ENCODE data around the gene MIER2.

MIER2 gene

GRCh38 chr19:378706-379105, 34.1 kb upstream of the MIER2 start:
- no peak for DNase-seq (ENCODE audit: low read depth in 3 of 3, low spot score in 1 of 3)

DNA sequence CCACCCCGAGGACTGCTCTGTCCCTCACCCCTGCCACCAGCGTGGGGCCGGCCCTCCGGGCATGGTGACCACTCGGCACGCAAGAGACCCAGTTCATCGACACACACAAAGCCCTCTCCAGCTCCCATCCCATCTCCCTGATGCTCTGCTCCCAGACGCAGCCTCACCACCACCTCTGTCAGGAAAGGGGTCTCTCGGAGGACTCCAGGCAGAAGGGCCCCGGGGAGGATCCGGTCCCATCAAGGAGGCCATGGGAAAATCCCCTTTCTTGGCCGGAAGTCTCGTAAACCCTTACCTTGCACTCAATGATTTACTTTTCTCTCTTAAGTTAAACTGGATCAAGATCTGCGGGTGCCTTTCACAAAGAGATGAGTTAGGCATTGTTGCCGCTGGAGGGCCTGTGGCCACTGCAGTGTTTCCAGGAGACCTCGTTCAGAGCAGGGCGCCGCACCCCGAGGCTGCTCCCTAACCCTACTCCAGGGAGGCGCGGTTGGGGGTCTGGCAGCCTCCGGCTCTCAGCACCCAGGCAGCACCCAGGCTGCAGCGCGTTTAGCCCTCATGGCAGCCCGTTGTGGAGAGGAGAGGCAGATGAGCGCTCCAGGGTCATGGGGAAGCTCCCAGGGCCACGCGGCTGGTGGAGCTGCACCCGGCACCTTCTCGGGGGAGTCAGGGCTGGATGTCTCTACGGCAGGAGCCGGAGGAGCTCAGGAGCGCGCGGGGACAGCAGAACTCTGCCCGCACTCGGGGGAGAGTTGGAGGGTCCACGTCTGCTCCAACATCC, 33.4 kb upstream of the MIER2 start:
- DNase-seq (ENCODE audit: low read depth in 3 of 3, low spot score in 1 of 3) = no peak

DNA sequence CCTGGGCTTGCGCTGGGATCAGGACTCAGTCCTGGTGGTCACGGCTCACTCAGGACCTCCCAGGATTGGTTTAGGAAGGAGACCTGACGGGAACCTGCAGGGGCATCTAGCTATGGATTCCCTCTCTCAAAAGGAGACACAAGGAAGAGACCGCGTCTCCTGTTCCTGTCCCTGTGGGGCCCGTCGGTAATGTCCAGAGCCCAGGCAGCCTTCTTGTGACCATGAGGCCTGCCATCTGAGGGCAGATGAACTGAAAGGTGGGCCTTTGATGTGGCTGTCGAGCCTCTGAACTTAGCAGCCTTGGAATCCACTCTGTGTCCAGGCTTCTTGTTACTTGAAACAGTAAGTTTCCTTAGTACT, 31.5 kb upstream of the MIER2 start:
- DNase-seq (ENCODE audit: low read depth in 3 of 3, low spot score in 1 of 3) = no peak

GRCh38 chr19:375395-376110, 31.0 kb upstream of the MIER2 start:
- no peak for DNase-seq (ENCODE audit: low read depth in 3 of 3, low spot score in 1 of 3)

DNA sequence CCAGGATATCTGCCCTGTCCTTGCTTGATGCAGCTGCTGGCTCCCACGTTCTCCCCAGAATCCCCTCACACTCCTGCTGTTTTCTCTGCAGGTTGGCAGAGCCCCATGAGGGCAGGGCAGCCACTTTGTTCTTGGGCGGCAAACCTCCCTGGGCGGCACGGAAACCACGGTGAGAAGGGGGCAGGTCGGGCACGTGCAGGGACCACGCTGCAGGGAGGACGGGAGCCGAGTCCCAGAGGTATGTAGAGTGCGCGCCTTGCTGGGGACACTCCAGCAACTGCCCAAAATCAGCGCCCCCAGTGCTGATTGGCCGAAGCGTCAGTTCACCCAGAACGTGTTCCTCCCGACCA, 30.3 kb upstream of the MIER2 start:
- no peak for DNase-seq (ENCODE audit: low read depth in 3 of 3, low spot score in 1 of 3)

GRCh38 chr19:374183-374885, 29.7 kb upstream of the MIER2 start:
- no peak for DNase-seq (ENCODE audit: low read depth in 3 of 3, low spot score in 1 of 3)

- DNase-seq (ENCODE audit: low read depth in 3 of 3, low spot score in 1 of 3) = no peak
Observed at GRCh38 chr19:373391-374182, 29.0 kb upstream of the MIER2 start.

DNA sequence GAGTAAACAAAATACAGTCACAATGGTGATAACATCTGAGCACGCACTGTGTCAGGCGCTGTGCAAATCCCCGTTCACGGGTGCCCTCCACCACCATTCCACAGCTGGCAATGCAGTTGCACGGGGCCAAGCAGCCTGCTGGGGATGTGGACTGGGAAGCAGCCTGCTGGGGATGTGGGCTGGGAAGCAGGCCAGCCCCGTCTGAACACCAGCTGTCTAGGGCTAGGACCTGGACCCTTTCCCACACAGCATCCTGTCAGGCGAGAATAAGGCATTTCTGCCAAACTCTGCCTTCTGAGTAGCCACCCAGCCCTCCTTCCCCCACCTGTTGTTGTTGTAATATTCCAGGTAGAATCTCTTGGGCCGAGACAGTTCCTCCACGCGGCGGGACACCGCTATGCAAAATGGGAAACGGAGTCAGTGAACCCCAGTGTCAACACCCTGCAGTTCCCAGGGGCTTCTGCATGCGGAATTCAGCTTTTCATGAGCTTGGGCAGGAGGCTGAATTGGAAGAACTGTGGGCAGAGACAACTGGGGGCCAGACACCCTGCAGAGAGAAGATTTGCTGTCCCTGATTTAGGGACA, 27.8 kb upstream of the MIER2 start:
- no peak for DNase-seq (ENCODE audit: low read depth in 3 of 3, low spot score in 1 of 3)

DNA sequence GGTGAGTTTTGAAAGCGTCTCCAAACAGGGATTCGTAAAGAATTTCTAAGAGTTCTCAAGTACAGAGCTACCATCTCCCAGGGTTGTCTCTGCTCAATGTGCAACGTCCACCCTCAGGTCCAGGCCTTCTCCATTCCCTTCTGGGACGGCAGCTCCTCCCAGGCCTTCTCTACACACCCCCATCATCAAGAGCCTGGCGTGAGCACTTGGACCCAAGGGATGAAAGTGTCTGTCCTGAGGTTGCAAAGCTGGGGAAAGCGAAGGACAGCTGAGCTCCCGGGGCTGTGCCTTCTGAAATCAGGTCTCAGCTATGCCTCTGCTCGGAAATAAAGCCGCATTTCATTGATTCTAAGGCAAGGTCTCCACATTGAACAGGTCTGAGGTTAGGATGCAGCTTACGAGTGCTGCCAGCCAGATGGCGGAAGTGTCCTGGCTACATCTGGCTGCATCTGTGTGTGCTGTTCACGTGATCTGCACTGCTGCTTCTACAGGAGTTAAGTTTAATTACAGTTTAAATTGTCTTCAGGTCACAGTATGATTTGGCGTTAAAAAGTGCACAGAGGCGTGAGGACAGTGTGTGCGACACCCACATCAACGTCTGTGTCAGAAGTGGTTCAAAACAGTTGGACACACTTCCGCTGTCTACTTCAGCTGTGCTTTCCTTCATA, 27.0 kb upstream of the MIER2 start:
- DNase-seq (ENCODE audit: low read depth in 3 of 3, low spot score in 1 of 3) = no peak

- DNase-seq (ENCODE audit: low read depth in 3 of 3, low spot score in 1 of 3) = no peak
Observed at GRCh38 chr19:370641-371330, 26.2 kb upstream of the MIER2 start.

DNA sequence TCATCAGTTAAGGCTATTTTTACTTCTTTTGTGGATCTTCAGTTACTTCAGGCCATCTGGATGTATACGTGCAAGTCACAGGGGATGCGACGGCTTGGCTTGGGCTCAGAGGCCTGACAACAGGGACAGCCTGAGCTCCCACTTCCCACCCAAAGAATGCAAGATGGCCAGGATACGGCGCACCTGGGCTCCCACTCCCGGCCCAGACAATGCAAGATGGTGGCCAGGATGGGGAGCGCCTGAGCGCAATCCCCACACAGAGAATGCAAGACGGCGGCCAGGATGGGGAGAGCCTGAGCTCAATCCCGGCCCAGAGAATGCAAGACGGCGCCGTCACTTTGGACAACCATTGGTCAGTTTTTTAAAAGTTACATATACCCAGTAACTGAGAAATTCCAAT, 25.3 kb upstream of the MIER2 start:
- DNase-seq (ENCODE audit: low read depth in 3 of 3, low spot score in 1 of 3) = no peak

GRCh38 chr19:369256-369655, 24.7 kb upstream of the MIER2 start:
- no peak for DNase-seq (ENCODE audit: low read depth in 3 of 3, low spot score in 1 of 3)

GRCh38 chr19:368630-369024, 24.0 kb upstream of the MIER2 start:
- DNase-seq (ENCODE audit: low read depth in 3 of 3, low spot score in 1 of 3) = no peak

DNA sequence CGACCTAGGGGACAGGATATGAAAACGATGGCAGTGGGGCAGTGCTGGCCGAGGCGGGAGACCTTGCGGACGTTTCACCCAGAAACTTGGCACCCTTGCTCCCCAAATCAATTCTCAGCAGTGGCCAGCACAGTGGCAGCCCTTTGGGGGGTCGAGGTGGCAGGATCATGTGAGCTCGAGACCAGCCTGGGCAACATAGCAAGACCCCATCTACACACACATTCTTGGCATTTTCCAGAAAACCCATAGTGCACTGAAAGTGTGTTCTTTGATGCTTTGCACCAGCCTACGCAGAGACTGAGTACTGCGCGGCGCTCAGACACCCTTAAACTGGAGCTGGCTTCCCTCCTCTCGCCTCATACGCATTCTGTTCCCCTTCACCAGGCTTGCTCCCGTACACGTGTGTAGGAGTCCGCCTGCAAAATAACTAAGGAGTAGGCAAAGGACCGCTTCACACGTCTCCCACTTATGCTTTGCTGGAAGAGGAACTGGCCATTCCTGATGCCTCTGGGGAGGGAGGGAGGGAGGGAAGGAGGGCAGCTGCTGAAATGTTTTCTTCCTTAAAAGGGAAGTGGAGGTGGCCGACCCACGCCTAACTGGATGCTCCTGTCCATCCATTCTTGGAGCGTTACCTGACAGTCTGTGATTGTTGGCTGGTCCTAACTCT, 23.5 kb upstream of the MIER2 start:
- DNase-seq (ENCODE audit: low read depth in 3 of 3, low spot score in 1 of 3) = no peak

- DNase-seq (ENCODE audit: low read depth in 3 of 3, low spot score in 1 of 3) = no peak
Observed at GRCh38 chr19:367561-367960, 23.0 kb upstream of the MIER2 start.

- DNase-seq (ENCODE audit: low read depth in 3 of 3, low spot score in 1 of 3) = no peak
Observed at GRCh38 chr19:366951-367350, 22.4 kb upstream of the MIER2 start.

DNA sequence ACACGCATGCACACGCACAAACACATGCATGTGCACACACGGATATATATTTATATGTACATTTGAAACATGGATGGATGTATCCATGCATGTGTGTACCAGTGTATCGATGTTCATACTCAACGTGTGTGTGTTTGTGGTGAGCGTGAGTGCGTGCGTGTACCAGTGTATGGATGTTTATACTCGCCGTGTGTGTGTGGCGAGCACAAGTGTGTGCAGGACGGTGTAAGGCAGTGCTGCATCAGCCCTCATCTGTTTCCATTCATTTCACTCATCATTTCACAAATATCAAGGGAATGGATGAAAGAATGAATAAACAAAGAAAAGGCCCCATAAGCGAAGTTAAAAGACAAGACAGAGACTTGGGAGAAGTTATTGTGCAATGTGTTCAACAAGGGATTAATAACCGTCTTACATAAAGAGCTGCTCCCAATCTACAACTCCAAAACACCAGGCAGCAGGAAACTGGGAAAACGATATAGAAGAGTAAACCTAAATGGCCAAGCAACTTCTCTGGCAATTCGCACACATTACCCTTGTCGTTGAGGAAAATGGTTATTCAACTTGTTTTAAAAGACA, 21.7 kb upstream of the MIER2 start:
- no peak for DNase-seq (ENCODE audit: low read depth in 3 of 3, low spot score in 1 of 3)

DNA sequence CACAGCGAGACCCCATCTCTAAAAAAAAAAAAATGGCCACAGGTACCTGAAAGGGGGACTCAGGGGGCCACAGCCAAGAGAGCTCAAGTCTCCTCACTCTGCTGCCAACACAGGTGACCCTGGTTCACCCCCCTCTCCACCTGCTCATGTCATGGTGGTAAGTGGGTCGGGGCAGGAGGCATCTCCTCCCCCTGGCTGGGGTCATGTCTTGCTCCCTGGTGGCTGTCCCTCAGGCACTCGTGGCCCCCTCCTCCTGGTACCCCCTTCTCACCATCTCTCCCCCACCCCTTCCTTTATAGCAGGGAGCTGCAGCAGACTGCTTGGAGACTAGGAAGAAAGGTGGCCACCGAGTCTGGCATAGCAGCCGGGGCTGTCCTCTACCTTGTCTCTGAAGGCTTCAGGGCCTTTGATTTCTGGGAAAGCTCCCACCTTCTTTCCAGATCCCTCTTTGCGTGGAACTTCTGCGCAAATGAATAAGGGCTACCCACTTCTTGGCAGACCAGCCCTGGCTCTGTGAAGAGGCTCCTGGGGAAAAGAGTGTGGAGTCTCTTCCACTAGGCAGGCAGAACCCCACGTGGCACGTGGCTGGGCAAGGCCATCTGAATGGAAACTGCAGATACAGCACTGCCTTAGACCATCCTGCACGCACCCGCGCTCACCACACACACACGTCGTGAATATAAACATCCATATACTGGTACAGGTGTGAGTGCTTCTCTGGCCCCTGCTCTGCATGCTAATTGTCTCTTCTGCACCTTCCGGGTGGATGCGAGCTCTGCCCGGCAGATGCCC, 20.1 kb upstream of the MIER2 start:
- no peak for DNase-seq (ENCODE audit: low read depth in 3 of 3, low spot score in 1 of 3)

All from stimulated activated CD4-positive, alpha-beta T cell treated with anti-CD3 and anti-CD28 coated beads, TNF-alpha, amount 100 ng/mL, for 1 hour (primary cell).